GM08714 (cell line): ENCODE measurements around the gene RAB3D.
"Not testable (repeated sequence)": the region's sequence is repeated elsewhere in the genome, so short reads cannot be mapped to it uniquely, and the experiment has no call there.

Experiments
- H3K4me3 ChIP-seq: fragments of 200-500 bp; sonication (Bioruptor generic); 2 replicates; pipeline ENCODE4 v1.5.1; 2014; ENCODE audit warnings: mild to moderate bottlenecking, low read length, inconsistent platforms
- ZNF274 ChIP-seq: IDR thresholded peaks from 2 replicates; pipeline ENCODE4 v1.6.1; 2012; ENCODE audit warnings: mild to moderate bottlenecking, low read depth, low read length

RAB3D gene

GRCh38 chr19:11338121-11338520 lies 1.3 kb downstream of the RAB3D start:
- TF ChIP-seq ZNF274 = no peak
- H3K4me3 ChIP-seq = no peak overlapping the region

GRCh38 chr19:11337080-11337479 lies 2.4 kb downstream of the RAB3D start:
- no peak for TF ChIP-seq ZNF274
- H3K4me3 ChIP-seq = no peak overlapping the region

- no peak overlapping the region for H3K4me3 ChIP-seq
- no peak for TF ChIP-seq ZNF274
These were observed 3.9 kb downstream of the RAB3D start for GRCh38 chr19:11335449-11336146.

GRCh38 chr19:11333838-11334237 lies 5.6 kb downstream of the RAB3D start:
- H3K4me3 ChIP-seq = not testable (repeated sequence)

GRCh38 chr19:11332822-11333221 lies 6.6 kb downstream of the RAB3D start:
- no peak for TF ChIP-seq ZNF274
- H3K4me3 ChIP-seq = no peak overlapping the region

- no peak for TF ChIP-seq ZNF274
- H3K4me3 ChIP-seq = no peak overlapping the region
These were observed 8.0 kb downstream of the RAB3D start for GRCh38 chr19:11331502-11331901.

GRCh38 chr19:11330127-11330526 lies 9.3 kb downstream of the RAB3D start:
- H3K4me3 ChIP-seq = no peak overlapping the region
- TF ChIP-seq ZNF274 = no peak

GRCh38 chr19:11325544-11325943 lies 13.9 kb downstream of the RAB3D start:
- H3K4me3 ChIP-seq = no peak overlapping the region
- TF ChIP-seq ZNF274 = no peak

GRCh38 chr19:11324748-11325389 lies 14.6 kb downstream of the RAB3D start:
- TF ChIP-seq ZNF274 = no peak
- H3K4me3 ChIP-seq = no peak overlapping the region; the same call in 1 of the 2 replicates

GRCh38 chr19:11324079-11324661 lies 15.3 kb downstream of the RAB3D start:
- peak overlapping the region; percentile 11; the same call in 1 of the 2 replicates for H3K4me3 ChIP-seq
- TF ChIP-seq ZNF274 = no peak

GRCh38 chr19:11323601-11324078 lies 15.8 kb downstream of the RAB3D start:
- no peak for TF ChIP-seq ZNF274
- H3K4me3 ChIP-seq = peak overlapping the region; percentile 11; the same call in 1 of the 2 replicates

GRCh38 chr19:11322269-11323024 lies 17.0 kb downstream of the RAB3D start:
- TF ChIP-seq ZNF274 = no peak
- H3K4me3 ChIP-seq = no peak overlapping the region

- no peak for TF ChIP-seq ZNF274
These were observed 18.0 kb downstream of the RAB3D start for GRCh38 chr19:11321191-11322126.

GRCh38 chr19:11320278-11320995 lies 19.0 kb downstream of the RAB3D start:
- H3K4me3 ChIP-seq = not testable (repeated sequence)

More at GRCh38 chr19:11321191-11322126, 18.0 kb downstream of the RAB3D start:
- H3K4me3 ChIP-seq = no peak overlapping the region
